Endothelial cell of umbilical vein (primary cell): ENCODE measurements around the gene DCAF5. TPM values are rescaled to one million over a fixed set of nuclear protein-coding genes. Genes with fewer than 3 reads are reported as not detected.

Source experiments
- BruUV-seq: library from RNA; stranded (reverse); fragments of 400-500 nt; replicated peaks from 2 replicates; lab custom pipeline; 2021; lab: Mats Ljungman, UMichigan
- CTCF ChIA-PET: fragments of 300-600, 350-600 bp; sonication (Branson Sonifier 250); formaldehyde crosslinking; loops from one replicate; lab custom pipeline; 2021; ENCODE audit warnings: antibody characterized with exemption, inconsistent platforms; lab: Charles Lee
- POLR2A ChIA-PET: fragments of 300-600, 350-600 bp; sonication (Branson Sonifier 250); formaldehyde crosslinking; loops from one replicate; lab custom pipeline; 2021; ENCODE audit warnings: antibody characterized with exemption, inconsistent platforms; lab: Charles Lee
- DNase-seq: peaks from one replicate; pipeline ENCODE4 v3.0.0-alpha.2; 2011; ENCODE audit warnings: low read depth, low spot score
- FAIRE-seq: peaks from 2 replicates; lab custom pipeline; 2011; peaks lifted over from hg19 to GRCh38; lab: Jason Lieb, UNC
- H2AFZ ChIP-seq: 2 replicates; pipeline ENCODE4 v1.6.0; 2012; ENCODE audit warnings: low read depth, low read length, control low read depth, inconsistent platforms
- H3K27ac ChIP-seq: 2 replicates; pipeline ENCODE4 v1.5.1; 2011; ENCODE audit warnings: low read depth, mild to moderate bottlenecking, control low read depth, low read length, moderate library complexity; ENCODE audit not compliant: insufficient read depth
- H3K27me3 ChIP-seq, 2 experiments: 2 replicates each; pipeline versions ENCODE4 v1.6.0 to v1.6.1; 2011; ENCODE audit warnings: low read length in 2 of 2, mixed read lengths in 1 of 2; ENCODE audit not compliant: control insufficient read depth in 2 of 2, insufficient read depth in 2 of 2
- H3K36me3 ChIP-seq, 2 experiments: 2 replicates in 1 of 2; 3 replicates in 1 of 2; pipeline ENCODE4 v1.5.1; 2011; ENCODE audit warnings: low read length in 2 of 2, mild to moderate bottlenecking in 1 of 2, moderate library complexity in 1 of 2; ENCODE audit not compliant: control insufficient read depth in 2 of 2, insufficient read depth in 2 of 2; ENCODE audit errors: extremely low read depth in 1 of 2
- H3K4me1 ChIP-seq: 3 replicates; pipeline ENCODE4 v1.5.1; 2011; ENCODE audit warnings: mild to moderate bottlenecking, low read length; ENCODE audit not compliant: control insufficient read depth, insufficient read depth; ENCODE audit errors: extremely low read depth
- H3K4me2 ChIP-seq: 2 replicates; pipeline ENCODE4 v1.6.1; 2011; ENCODE audit warnings: low read length, control low read depth, mixed read lengths; ENCODE audit not compliant: insufficient read depth
- H3K4me3 ChIP-seq, 3 experiments: fragments of 200-600 bp in 1 of 3; sonication (generic), shearing (Covaris generic) in 1 of 3; replicated peaks in 1 of 3; 2 replicates each; pipeline ENCODE4 v1.5.1; 2011 to 2016; ENCODE audit warnings: control low read depth in 3 of 3, low read length in 3 of 3, mild to moderate bottlenecking in 2 of 3, inconsistent platforms in 1 of 3, low read depth in 1 of 3, moderate library complexity in 1 of 3; ENCODE audit not compliant: insufficient read depth in 1 of 3
- H3K79me2 ChIP-seq: 2 replicates; pipeline ENCODE4 v1.6.0; 2012; ENCODE audit warnings: low read length, inconsistent platforms; ENCODE audit not compliant: control insufficient read depth, insufficient read depth
- H3K9ac ChIP-seq: replicated peaks from 2 replicates; pipeline ENCODE3; 2011; ENCODE audit warnings: low read length, control low read depth; ENCODE audit not compliant: insufficient read depth; ENCODE audit errors: extremely low read depth
- H3K9me1 ChIP-seq: replicated peaks from 3 replicates; pipeline ENCODE4 v1.6.0; 2011; ENCODE audit warnings: mild to moderate bottlenecking, low read length; ENCODE audit not compliant: control insufficient read depth, insufficient read depth; ENCODE audit errors: extremely low read depth
- H3K9me3 ChIP-seq: replicated peaks from 2 replicates; pipeline ENCODE4 v1.5.1; 2012; ENCODE audit warnings: low read length, inconsistent platforms; ENCODE audit not compliant: control insufficient read depth, insufficient read depth
- H4K20me1 ChIP-seq: replicated peaks from 2 replicates; pipeline ENCODE3; 2011; ENCODE audit warnings: mild to moderate bottlenecking, low read length; ENCODE audit not compliant: control insufficient read depth, insufficient read depth; ENCODE audit errors: extremely low read depth
- CTCF ChIP-seq, 2 donors: IDR thresholded peaks; 1 replicate in 1 of 2; 2 replicates in 1 of 2; pipeline ENCODE4 v1.5.1; 2011; ENCODE audit warnings: low read length in 2 of 2, mild to moderate bottlenecking in 2 of 2, moderate library complexity in 2 of 2, control low read depth in 1 of 2, inconsistent platforms in 1 of 2, low read depth in 1 of 2; ENCODE audit not compliant: insufficient read depth in 1 of 2; ENCODE audit errors: extremely low read depth in 1 of 2
- EZH2 ChIP-seq: IDR thresholded peaks from 2 replicates; pipeline ENCODE4 v1.6.1; 2012; ENCODE audit warnings: borderline replicate concordance, low read depth, mild to moderate bottlenecking, moderate library complexity, low read length, inconsistent platforms; ENCODE audit not compliant: severe bottlenecking
- FOS ChIP-seq: IDR thresholded peaks from 2 replicates; pipeline ENCODE4 v1.6.1; 2011; ENCODE audit warnings: mild to moderate bottlenecking, low read length, moderate library complexity, borderline replicate concordance; ENCODE audit not compliant: insufficient read depth
- GATA2 ChIP-seq: IDR thresholded peaks from 2 replicates; pipeline ENCODE4 v1.7.0; 2011; ENCODE audit warnings: low read depth, mild to moderate bottlenecking, moderate library complexity, mixed read lengths, low read length; ENCODE audit not compliant: insufficient read length, insufficient read depth
- JUN ChIP-seq: IDR thresholded peaks from 2 replicates; pipeline ENCODE4 v1.6.1; 2011; ENCODE audit warnings: borderline replicate concordance, low read depth; ENCODE audit not compliant: insufficient read length, insufficient read depth
- MAX ChIP-seq: IDR thresholded peaks from 2 replicates; pipeline ENCODE4 v1.6.1; 2011; ENCODE audit not compliant: insufficient read depth, insufficient read length
- MYC ChIP-seq: IDR thresholded peaks from one replicate; pipeline ENCODE4 v1.6.1; 2011; ENCODE audit warnings: mild to moderate bottlenecking, low read depth, low read length
- POLR2A ChIP-seq: IDR thresholded peaks from 2 replicates; pipeline ENCODE4 v1.6.1; 2012; ENCODE audit warnings: low read depth, mild to moderate bottlenecking, control low read depth, low read length
- POLR2AphosphoS5 ChIP-seq: IDR thresholded peaks from 2 replicates; pipeline ENCODE4 v1.6.1; 2012; ENCODE audit warnings: low read depth, mild to moderate bottlenecking, control low read depth, low read length, moderate library complexity; ENCODE audit not compliant: insufficient read depth
- dilution Hi-C: fragments of 300-500 bp; cut with MboI; formaldehyde crosslinking; loops from one replicate; pipeline ENCODE4 v1.15.0; 2019; ENCODE audit warnings: low sequenced_read_pairs; ENCODE audit not compliant: extremely low pct_ligation_motif_present
- intact Hi-C: fragments of 100-400 bp; cut with micrococcal nuclease; formaldehyde crosslinking; loops from one replicate; pipeline ENCODE4 v1.10.0; 2022
- polyA plus RNA-seq, 4 experiments: library from polyadenylated mRNA; depleted of rRNA in 3 of 4; stranded (reverse) in 3 of 4; unstranded in 1 of 4; fragments of >200 nt; gene quantifications; 2 replicates each; pipeline versions ENCODE4 v1.2.1 to v1.2.3, GENCODE V29; 2011 to 2012; ENCODE audit warnings: missing spikeins in 1 of 4
- total RNA-seq: library from RNA; stranded (reverse); gene quantifications from 2 replicates; pipeline ENCODE4 v1.2.3, GENCODE V29; 2021

The DCAF5 gene
- total and polyA plus RNA-seq, 2 donors (not counting 3 experiments of a cell fraction or from before 2014, with no cell fraction given) = 37.9 to 52.5 TPM

DNA sequence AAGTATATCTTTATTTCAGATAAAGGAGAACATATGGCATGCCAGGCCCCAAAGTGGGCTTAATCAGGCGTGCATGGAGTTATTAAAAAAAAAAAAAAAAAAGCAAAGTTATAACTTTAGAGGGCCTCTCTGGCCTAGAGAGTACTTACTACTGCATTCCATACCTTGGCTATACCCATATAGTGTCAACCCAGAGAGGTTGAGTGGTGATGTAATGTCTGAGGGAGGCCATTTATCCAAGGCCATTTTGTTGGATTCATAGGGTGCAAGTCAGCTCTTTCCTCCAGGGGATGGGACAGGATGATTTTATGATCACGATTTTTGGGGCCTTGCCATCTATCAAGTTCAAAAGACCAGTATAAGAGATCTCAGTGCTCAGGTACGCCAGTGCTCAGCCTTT lies 66.4 kb downstream of the DCAF5 start:
- no peaks in the 10 kb centered on the region for H3K27me3 ChIP-seq
- no peak overlapping the region for H3K9ac ChIP-seq
- DNase-seq (no peak), FAIRE-seq (no peak)
- H3K4me3 ChIP-seq = no peak overlapping the region
- no peaks in the 10 kb centered on the region for H3K9me3 ChIP-seq
- intact Hi-C loops = no loop called here
- no peaks in the 10 kb centered on the region for H3K79me2 ChIP-seq
- no peaks in the 10 kb centered on the region for H4K20me1 ChIP-seq
- ChIA-PET CTCF (no interaction called here), POLR2A (no interaction called here)
- no peak overlapping the region for H3K27ac ChIP-seq
- no peak overlapping the region for H2AFZ ChIP-seq
- H3K4me1 ChIP-seq = peaks cover 5% of the 10 kb centered on the region
- peaks cover 6 to 7% of the 10 kb centered on the region in 2 experiments for H3K36me3 ChIP-seq
- no peak overlapping the region for H3K4me2 ChIP-seq
- dilution Hi-C loops = no loop called here
- no TSS peak for BruUV-seq
- TF ChIP-seq GATA2 (no peak), POLR2A (no peak), FOS (no peak), JUN (no peak), MYC (no peak), MAX (no peak), POLR2AphosphoS5 (no peak), CTCF (IDR thresholded peaks at IDR 0.05; ENCODE audit: extremely low read depth in 1 of 2, insufficient read depth in 1 of 2, low read depth in 1 of 2, low read length in 2 of 2) (no peak), EZH2 (no peak)
- no peaks in the 10 kb centered on the region for H3K9me1 ChIP-seq
